ENCODE data around the gene TOM1L2.
"Not testable (repeated sequence)": the region's sequence is repeated elsewhere in the genome, so short reads cannot be mapped to it uniquely, and the experiment has no call there.

Gene TOM1L2

DNA sequence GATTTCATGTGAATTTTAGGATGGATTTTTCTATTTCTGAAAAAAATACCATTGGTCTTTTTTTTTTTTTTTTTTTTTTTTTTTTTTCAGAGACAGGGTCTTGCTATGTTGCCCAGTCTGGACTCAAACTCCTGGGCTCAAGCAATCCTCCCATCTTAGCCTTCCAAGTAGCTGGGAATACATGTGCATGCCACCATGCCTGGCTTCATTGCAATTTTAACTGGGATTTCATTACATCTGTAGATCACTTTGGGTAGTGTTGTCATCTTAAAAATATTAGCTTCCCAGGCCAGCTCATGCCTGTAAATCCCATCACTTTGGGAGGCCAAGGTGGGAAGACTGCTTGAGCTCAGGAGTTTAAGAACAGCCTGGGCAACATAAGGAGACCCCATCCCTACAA is 54.8 kb downstream of the TOM1L2 start:
- TF ChIP-seq ZNF384 (IDR thresholded peaks at IDR 0.05): peak; percentile 64; the same call in 1 of the 2 replicates
- no peak for TF ChIP-seq L3MBTL2 (conservative IDR thresholded peaks at IDR 0.05)
- CTCF ChIA-PET: interaction anchor here (0.6 to 5.2 kb wide), 3 partner anchors 18 to 28 kb away, joined by 3 to 55 read pairs (median 3); no protein-coding TSS in a partner anchor

DNA sequence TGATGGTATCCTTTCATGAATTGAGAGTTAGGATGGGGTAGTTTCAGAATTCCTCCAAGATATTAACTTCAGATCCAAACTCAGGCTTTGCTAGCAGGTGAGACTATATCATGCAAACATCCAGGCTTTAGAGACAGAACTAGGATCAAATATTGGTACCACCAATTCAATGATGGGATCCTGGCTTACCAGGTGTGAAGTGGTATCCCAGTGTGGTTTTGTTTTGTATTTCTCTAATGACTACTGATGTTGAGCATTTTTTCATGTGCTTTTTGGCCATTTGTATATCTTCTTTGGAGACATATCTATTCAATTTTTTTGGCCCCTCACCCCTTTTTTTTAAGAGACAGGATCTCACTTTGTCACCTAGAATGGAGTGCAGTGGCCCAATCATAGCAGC is 57.0 kb downstream of the TOM1L2 start:
- POLR2A ChIA-PET: interaction anchor here (1.4 kb wide), 1 partner anchor 79 kb away, joined by 5 read pairs; the partner anchor contains the start of gene SREBF1

More for the DNA sequence above, 54.8 kb downstream of the TOM1L2 start:
- POLR2A ChIA-PET: no interaction called here
- DNase-seq (ENCODE audit: extremely low spot score): no peak

DNA sequence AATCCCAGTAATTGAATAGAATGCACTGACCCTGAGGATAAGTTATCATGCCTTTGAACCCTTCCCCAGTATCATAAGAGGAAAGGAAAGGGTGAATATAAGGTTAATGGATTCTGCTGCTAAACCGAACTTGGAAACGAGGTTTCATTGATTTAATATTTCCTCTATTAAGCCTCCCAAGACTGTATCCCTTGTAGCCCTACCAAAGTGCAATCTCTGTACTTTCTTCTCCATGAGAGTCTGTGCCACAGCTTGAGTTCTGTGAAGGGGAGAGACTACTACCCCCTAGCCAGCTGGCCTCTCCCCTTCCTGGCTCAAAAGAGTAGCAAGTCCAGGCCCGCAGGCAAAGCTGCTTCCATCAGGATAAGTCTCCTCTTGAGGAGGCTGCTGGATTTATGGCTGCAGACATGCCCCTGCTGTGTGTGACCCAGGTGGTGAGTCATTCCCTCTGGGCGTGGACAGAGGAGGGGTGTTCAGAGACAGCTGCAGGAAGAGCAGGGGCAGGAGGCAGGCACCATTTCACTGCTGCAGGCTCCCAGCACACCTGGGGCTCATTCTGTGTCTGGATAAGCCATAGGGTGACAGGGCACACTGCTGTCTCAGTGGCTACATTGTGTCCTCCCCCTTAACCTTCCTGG is 58.4 kb downstream of the TOM1L2 start:
- ChIA-PET POLR2A (interaction anchor here (0.6 to 1.2 kb wide), 4 partner anchors 58 to 233 kb away, joined by 3 to 4 read pairs (median 4); partner anchors contain the start of genes DRC3, SREBF1 and TOM1L2), CTCF (interaction anchor here (0.7 to 1.5 kb wide), 3 partner anchors 18 to 26 kb away, joined by 3 to 8 read pairs (median 3); no protein-coding TSS in a partner anchor)
- TF ChIP-seq, protein P1, sequence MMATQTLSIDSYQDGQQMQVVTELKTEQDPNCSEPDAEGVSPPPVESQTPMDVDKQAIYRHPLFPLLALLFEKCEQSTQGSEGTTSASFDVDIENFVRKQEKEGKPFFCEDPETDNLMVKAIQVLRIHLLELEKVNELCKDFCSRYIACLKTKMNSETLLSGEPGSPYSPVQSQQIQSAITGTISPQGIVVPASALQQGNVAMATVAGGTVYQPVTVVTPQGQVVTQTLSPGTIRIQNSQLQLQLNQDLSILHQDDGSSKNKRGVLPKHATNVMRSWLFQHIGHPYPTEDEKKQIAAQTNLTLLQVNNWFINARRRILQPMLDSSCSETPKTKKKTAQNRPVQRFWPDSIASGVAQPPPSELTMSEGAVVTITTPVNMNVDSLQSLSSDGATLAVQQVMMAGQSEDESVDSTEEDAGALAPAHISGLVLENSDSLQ (IDR thresholded peaks at IDR 0.05): peak; percentile 95
- TF ChIP-seq TARDBP (IDR thresholded peaks at IDR 0.05) (no peak), CTBP1 (IDR thresholded peaks at IDR 0.05; ENCODE audit: borderline replicate concordance) (peak; percentile 98)
- peak; percentile 81 for DNase-seq (ENCODE audit: extremely low spot score)

More for the DNA sequence above, 57.0 kb downstream of the TOM1L2 start:
- no peak for DNase-seq (ENCODE audit: extremely low spot score)
- TF ChIP-seq FOXK2 (IDR thresholded peaks at IDR 0.05) (no peak), L3MBTL2 (conservative IDR thresholded peaks at IDR 0.05) (no peak), FOXM1 (IDR thresholded peaks at IDR 0.05; ENCODE audit: borderline replicate concordance) (no peak), BHLHE40 (IDR thresholded peaks at IDR 0.05; ENCODE audit: borderline replicate concordance) (no peak), LEF1 (IDR thresholded peaks at IDR 0.05; ENCODE audit: borderline replicate concordance) (no peak), ZNF384 (IDR thresholded peaks at IDR 0.05) (no peak), ELF4 (IDR thresholded peaks at IDR 0.05) (no peak)
- CTCF ChIA-PET: interaction anchor here (0.6 to 1.6 kb wide), 2 partner anchors 10 to 233 kb away, joined by 3 read pairs; no protein-coding TSS in a partner anchor

DNA sequence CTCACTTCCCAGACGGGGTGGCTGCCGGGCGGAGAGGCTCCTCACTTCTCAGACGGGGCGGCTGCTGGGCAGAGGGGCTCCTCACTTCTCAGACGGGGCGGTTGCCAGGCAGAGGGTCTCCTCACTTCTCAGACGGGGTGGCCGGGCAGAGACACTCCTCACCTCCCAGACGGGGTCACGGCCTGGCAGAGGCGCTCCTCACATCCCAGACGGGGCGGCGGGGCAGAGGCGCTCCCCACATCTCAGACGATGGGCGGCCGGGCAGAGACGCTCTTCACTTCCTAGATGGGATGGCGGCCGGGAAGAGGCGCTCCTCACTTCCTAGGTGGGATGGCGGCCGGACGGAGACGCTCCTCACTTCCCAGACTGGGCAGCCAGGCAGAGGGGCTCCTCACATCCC is 59.9 kb downstream of the TOM1L2 start:
- POLR2A ChIA-PET; DNase-seq (ENCODE audit: extremely low spot score); CTCF ChIA-PET: not testable (repeated sequence)

DNA sequence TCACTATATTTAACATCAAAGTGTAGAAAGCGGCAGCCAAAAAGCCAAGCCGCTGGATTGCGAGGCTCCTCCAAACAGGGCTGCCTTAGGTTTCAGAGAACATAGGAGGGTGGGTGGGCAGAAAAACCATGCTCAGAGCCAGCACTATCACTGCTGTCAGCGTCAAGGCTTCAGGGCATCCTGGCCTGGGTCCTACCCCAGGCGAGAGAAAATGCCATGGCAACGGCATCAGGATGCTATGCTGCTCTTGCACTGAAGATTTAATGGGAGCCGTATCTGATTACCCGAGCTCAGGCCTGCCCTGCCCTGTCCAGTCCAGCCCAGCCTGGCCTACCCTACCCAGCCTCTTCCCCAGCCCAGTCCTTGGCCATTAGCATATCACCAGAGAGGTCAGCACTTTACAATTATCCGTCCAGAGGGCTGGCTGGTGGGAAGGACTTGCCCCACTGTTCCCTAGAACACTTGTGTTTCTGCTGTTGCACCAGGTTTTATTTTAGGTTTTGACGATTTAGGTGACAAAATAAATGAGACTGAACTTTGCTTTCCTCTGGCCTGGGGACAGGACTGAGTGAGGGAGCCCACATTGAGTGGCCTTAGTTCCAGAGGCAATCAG is 61.1 kb downstream of the TOM1L2 start:
- TF ChIP-seq SP1 (IDR thresholded peaks at IDR 0.05) (no peak), FOXM1 (IDR thresholded peaks at IDR 0.05; ENCODE audit: borderline replicate concordance) (no peak), BHLHE40 (IDR thresholded peaks at IDR 0.05; ENCODE audit: borderline replicate concordance) (no peak), L3MBTL2 (conservative IDR thresholded peaks at IDR 0.05) (no peak), SUZ12 (IDR thresholded peaks at IDR 0.05) (no peak), ELF4 (IDR thresholded peaks at IDR 0.05) (no peak), FOXK2 (IDR thresholded peaks at IDR 0.05) (no peak), ARNT (IDR thresholded peaks at IDR 0.05) (no peak), HDGF (IDR thresholded peaks at IDR 0.05; ENCODE audit: borderline replicate concordance) (no peak), TARDBP (IDR thresholded peaks at IDR 0.05) (no peak), NFRKB (IDR thresholded peaks at IDR 0.05) (no peak), CTBP1 (IDR thresholded peaks at IDR 0.05; ENCODE audit: borderline replicate concordance) (no peak), ZNF384 (IDR thresholded peaks at IDR 0.05) (no peak), LEF1 (IDR thresholded peaks at IDR 0.05; ENCODE audit: borderline replicate concordance) (no peak)
- TF ChIP-seq, protein P1 (IDR thresholded peaks at IDR 0.05): no peak
- DNase-seq (ENCODE audit: extremely low spot score): no peak
- ChIA-PET CTCF (no interaction called here), POLR2A (interaction anchor here (0.9 kb wide), 1 partner anchor 12 kb away, joined by 3 read pairs; no protein-coding TSS in a partner anchor)

DNA sequence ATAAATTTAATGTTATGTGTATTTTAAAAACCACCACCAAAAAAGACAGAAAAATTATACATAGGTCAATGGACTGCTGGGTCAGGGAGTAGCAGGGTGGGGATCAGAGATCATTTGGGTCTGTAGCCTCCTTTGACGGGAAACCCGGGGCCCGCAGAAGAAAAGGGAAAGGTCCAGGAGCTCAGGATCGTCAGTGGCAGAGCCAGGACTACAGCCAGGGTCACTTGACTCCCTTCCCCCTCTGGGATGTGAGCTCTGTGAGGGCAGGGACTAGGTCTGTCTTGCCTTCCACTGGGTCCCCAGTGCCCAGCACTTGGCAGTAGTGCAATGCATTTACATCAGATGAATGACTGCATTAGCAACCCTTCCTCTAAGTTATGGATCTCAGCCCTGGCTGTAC is 62.1 kb downstream of the TOM1L2 start:
- ChIA-PET POLR2A (interaction anchor here (1.1 kb wide), 1 partner anchor 9 kb away, joined by 3 read pairs; no protein-coding TSS in a partner anchor), CTCF (no interaction called here)
- TF ChIP-seq NFRKB (IDR thresholded peaks at IDR 0.05) (no peak), LEF1 (IDR thresholded peaks at IDR 0.05; ENCODE audit: borderline replicate concordance) (no peak), FOXM1 (IDR thresholded peaks at IDR 0.05; ENCODE audit: borderline replicate concordance) (no peak), TARDBP (IDR thresholded peaks at IDR 0.05) (no peak), ZNF384 (IDR thresholded peaks at IDR 0.05) (no peak), HDGF (IDR thresholded peaks at IDR 0.05; ENCODE audit: borderline replicate concordance) (no peak), ELF4 (IDR thresholded peaks at IDR 0.05) (no peak), SUZ12 (IDR thresholded peaks at IDR 0.05) (no peak)
- TF ChIP-seq, protein P1 (IDR thresholded peaks at IDR 0.05): no peak
- no peak for DNase-seq (ENCODE audit: extremely low spot score)

DNA sequence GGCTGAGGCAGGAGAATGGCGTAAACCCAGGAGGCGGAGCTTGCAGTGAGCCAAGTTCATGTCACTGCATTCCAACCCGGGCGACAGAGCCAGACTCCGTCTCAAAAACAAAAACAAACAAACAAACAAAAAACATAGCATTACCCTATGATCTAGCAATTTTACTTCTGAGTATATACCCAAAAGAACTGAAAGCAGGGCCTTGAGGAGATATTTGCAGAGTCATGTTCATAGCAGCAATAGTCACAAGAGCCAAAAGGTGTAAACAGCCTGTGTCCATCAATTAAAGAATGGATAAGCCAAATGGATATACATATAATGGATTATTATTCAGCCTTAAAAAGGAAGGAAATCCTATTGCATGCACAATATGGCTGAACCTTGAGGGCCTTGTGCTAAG is 63.1 kb downstream of the TOM1L2 start:
- POLR2A ChIA-PET: no interaction called here
- CTCF ChIA-PET: interaction anchor here (0.7 kb wide), 1 partner anchor 10 kb away, joined by 3 read pairs; no protein-coding TSS in a partner anchor
- TF ChIP-seq ZNF384 (IDR thresholded peaks at IDR 0.05) (no peak), LEF1 (IDR thresholded peaks at IDR 0.05; ENCODE audit: borderline replicate concordance) (no peak), ELF4 (IDR thresholded peaks at IDR 0.05) (no peak), TARDBP (IDR thresholded peaks at IDR 0.05) (no peak), FOXM1 (IDR thresholded peaks at IDR 0.05; ENCODE audit: borderline replicate concordance) (no peak), BHLHE40 (IDR thresholded peaks at IDR 0.05; ENCODE audit: borderline replicate concordance) (no peak), SUZ12 (IDR thresholded peaks at IDR 0.05) (no peak), SP1 (IDR thresholded peaks at IDR 0.05) (no peak), L3MBTL2 (conservative IDR thresholded peaks at IDR 0.05) (no peak), HDGF (IDR thresholded peaks at IDR 0.05; ENCODE audit: borderline replicate concordance) (no peak), FOXK2 (IDR thresholded peaks at IDR 0.05) (no peak), ARNT (IDR thresholded peaks at IDR 0.05) (no peak), NFRKB (IDR thresholded peaks at IDR 0.05) (no peak), FOXA1 (IDR thresholded peaks at IDR 0.05) (no peak), CTBP1 (IDR thresholded peaks at IDR 0.05; ENCODE audit: borderline replicate concordance) (no peak)
- TF ChIP-seq, protein P1 (IDR thresholded peaks at IDR 0.05): no peak
- DNase-seq (ENCODE audit: extremely low spot score): no peak
